Fibroblast of the aortic adventitia (primary cell): ENCODE data around the gene CNTROB. TPM values are rescaled to one million over a fixed set of nuclear protein-coding genes. Genes with fewer than 3 reads are reported as not detected.

Source experiments
- DNase-seq: peaks from one replicate; pipeline ENCODE4 v3.0.0-alpha.2; 2010; ENCODE audit warnings: low read depth
- H3K4me3 ChIP-seq: 2 replicates; pipeline ENCODE4 v1.5.1; 2011; ENCODE audit warnings: low read depth, mild to moderate bottlenecking, control low read depth, low read length, moderate library complexity
- total RNA-seq: library from RNA; depleted of rRNA; stranded (reverse); fragments of >200 nt; gene quantifications from 2 replicates; pipeline ENCODE4 v1.2.3, GENCODE V29; 2012; ENCODE audit warnings: low replicate concordance
- TF ChIP-seq, protein P1 (sequence below): IDR thresholded peaks from 2 replicates; pipeline ENCODE4 v1.5.1; 2011; ENCODE audit warnings: mild to moderate bottlenecking, low read length, control low read depth, inconsistent platforms; ENCODE audit not compliant: insufficient read depth

CNTROB gene
- total RNA-seq, 1 donor, result 31.4 TPM

DNA sequence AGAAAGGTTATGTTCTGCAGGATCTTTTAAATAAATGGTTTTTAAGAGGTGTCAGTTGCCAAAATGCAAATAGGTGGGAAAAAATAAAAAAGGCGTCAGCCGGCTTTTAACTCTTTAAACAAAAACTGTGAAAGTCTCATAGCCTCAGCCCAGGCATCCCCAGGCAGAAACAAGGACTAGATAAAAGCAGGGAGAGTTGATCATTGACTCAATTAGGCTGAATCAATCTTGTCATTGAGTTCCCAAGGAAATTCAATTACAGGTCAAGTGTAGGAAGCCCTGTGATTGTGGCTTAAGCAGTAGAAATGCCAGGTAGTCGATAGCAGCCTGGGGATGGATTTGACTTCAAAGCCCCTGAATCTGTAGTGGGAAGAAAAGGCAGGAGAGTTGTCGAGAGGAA is 39.6 kb downstream of the CNTROB start:
- no peak overlapping the region for H3K4me3 ChIP-seq
- DNase-seq, result no peak
- TF ChIP-seq, protein P1, sequence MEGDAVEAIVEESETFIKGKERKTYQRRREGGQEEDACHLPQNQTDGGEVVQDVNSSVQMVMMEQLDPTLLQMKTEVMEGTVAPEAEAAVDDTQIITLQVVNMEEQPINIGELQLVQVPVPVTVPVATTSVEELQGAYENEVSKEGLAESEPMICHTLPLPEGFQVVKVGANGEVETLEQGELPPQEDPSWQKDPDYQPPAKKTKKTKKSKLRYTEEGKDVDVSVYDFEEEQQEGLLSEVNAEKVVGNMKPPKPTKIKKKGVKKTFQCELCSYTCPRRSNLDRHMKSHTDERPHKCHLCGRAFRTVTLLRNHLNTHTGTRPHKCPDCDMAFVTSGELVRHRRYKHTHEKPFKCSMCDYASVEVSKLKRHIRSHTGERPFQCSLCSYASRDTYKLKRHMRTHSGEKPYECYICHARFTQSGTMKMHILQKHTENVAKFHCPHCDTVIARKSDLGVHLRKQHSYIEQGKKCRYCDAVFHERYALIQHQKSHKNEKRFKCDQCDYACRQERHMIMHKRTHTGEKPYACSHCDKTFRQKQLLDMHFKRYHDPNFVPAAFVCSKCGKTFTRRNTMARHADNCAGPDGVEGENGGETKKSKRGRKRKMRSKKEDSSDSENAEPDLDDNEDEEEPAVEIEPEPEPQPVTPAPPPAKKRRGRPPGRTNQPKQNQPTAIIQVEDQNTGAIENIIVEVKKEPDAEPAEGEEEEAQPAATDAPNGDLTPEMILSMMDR, result no peak

DNA sequence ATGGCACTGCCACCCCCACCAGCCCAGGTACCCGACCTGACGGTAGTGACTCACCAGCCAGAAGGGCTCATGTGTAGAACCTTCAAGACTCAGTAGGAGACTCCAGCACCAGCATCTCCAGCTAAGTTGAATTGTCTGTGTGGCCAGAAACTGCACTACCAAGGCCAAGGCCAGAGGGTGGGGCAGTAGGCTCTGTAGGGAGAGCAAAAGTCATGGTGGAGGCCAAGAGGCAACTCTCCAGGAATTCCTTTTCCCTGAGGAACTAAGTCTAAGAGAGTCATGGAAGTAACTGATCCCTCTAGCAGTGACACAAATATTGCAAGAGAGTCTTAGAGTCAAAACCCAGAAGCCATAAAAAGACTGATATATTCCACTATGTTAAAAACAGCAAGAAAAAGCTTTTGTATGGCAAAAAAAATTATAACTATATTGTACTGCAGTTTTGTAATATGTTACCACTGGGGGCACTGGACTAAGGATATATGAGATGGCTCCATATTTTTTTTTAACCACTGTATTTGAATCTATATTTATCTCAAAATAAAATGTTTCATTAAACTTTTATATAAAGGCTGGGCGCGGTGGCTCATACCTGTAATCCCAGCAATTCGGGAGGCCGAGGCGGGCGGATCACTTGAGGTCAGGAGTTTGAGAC is 40.3 kb downstream of the CNTROB start:
- TF ChIP-seq, protein P1, result peak; percentile 35
- DNase-seq, result peak; percentile 23
- H3K4me3 ChIP-seq, result no peak overlapping the region

- no peak overlapping the region for H3K4me3 ChIP-seq
- TF ChIP-seq, protein P1, result no peak
- DNase-seq, result no peak
These were observed 42.7 kb downstream of the CNTROB start for GRCh38 chr17:7974638-7975131.

GRCh38 chr17:7977039-7977438 is 45.0 kb downstream of the CNTROB start:
- TF ChIP-seq, protein P1, result no peak
- DNase-seq, result no peak
- H3K4me3 ChIP-seq, result no peak overlapping the region

DNA sequence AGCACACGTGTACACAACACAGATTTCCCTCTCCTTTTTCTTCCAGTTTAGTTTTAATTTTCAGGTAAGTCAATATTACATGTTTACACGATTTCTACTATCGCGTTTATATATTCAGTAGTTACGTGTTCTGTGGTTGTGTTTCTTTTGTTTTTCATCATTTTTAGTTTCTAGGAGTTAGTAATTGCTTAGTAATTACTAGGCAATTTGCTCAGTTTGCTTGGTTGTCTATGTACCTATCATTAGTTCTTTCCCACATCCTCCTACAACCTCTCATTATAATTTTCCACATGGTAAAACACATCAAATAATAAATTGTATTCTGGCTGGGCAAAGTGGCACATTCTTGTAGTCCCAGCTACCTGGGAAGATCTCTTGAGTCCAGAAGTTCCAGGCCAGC is 45.8 kb downstream of the CNTROB start:
- TF ChIP-seq, protein P1, result no peak
- no peak overlapping the region for H3K4me3 ChIP-seq
- DNase-seq, result no peak

DNA sequence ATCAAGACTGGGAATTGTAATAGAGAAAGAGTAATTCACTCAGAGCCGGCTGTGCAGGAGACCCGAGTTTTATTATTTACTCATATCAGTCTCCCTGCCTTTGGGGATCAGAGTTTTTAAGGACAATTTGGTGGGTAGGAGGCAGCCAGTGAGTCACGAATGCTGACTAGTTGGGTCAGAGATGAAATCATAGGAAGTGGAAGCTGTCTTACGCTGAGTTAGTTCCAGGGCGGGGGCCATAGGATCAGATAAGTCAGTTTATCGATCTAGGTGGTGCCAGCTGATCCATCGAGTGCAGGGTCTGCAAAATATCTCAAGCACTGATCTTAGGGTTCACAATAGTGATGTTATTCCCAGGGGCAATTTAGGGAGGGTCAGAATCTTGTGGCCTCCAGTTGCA is 50.2 kb downstream of the CNTROB start:
- H3K4me3 ChIP-seq, result no peak overlapping the region
- DNase-seq, result peak; percentile 67
- TF ChIP-seq, protein P1, result no peak

GRCh38 chr17:7982666-7983065 is 50.7 kb downstream of the CNTROB start:
- DNase-seq, result peak; percentile 49
- TF ChIP-seq, protein P1, result peak; percentile 32
- no peak overlapping the region for H3K4me3 ChIP-seq
